Adipocyte (in vitro differentiated cells): Measurements from ENCODE around the gene AGBL4.
A peak's percentile ranks its signal among the peaks of the same experiment; 100 is the strongest.
"Not testable (repeated sequence)": the region's sequence is repeated elsewhere in the genome, so short reads cannot be mapped to it uniquely, and the experiment has no call there.

Source experiments
- DNase-seq: peaks from one replicate; pipeline ENCODE4 v3.0.0-alpha.2; 2015; ENCODE audit warnings: low read depth
- H3K27me3 ChIP-seq: replicated peaks from 2 replicates; pipeline ENCODE4 v1.7.0; 2013; ENCODE audit warnings: mild to moderate bottlenecking, low read length, moderate library complexity; ENCODE audit not compliant: control insufficient read depth, insufficient read depth
- H3K36me3 ChIP-seq: 2 replicates; pipeline ENCODE4 v1.7.0; 2013; ENCODE audit warnings: low read length, mild to moderate bottlenecking, moderate library complexity; ENCODE audit not compliant: control insufficient read depth, insufficient read depth, severe bottlenecking
- H3K4me1 ChIP-seq: 2 replicates; pipeline ENCODE4 v1.7.0; 2013; ENCODE audit warnings: mild to moderate bottlenecking, low read length, moderate library complexity; ENCODE audit not compliant: control insufficient read depth, insufficient read depth
- H3K4me3 ChIP-seq: 2 replicates; pipeline ENCODE4 v1.7.0; 2013; ENCODE audit warnings: mild to moderate bottlenecking, low read length, moderate library complexity
- H3K9ac ChIP-seq: 2 replicates; pipeline ENCODE4 v1.7.0; 2013; ENCODE audit warnings: mild to moderate bottlenecking, low read length, moderate library complexity
- H3K9me3 ChIP-seq: 2 replicates; pipeline ENCODE4 v1.7.0; 2013; ENCODE audit warnings: mild to moderate bottlenecking, low read length, moderate library complexity; ENCODE audit not compliant: control insufficient read depth

Gene AGBL4

GRCh38 chr1:48527051-48527450 lies 1496.7 kb downstream of the AGBL4 start:
- Histone ChIP-seq H3K4me1 (peaks cover 24% of the 10 kb centered on the region), H3K36me3 (no peaks in the 10 kb centered on the region), H3K9me3 (no peaks in the 10 kb centered on the region), H3K27me3 (peaks cover 29% of the 10 kb centered on the region), H3K4me3 (no peak overlapping the region), H3K9ac (no peak overlapping the region)
- no peak for DNase-seq

GRCh38 chr1:48526008-48526710 lies 1497.6 kb downstream of the AGBL4 start:
- Histone ChIP-seq H3K4me1 (peaks cover 24% of the 10 kb centered on the region), H3K4me3 (peak overlapping the region; percentile 20), H3K27me3 (peaks cover 29% of the 10 kb centered on the region), H3K36me3 (no peaks in the 10 kb centered on the region), H3K9me3 (no peaks in the 10 kb centered on the region), H3K9ac (peak overlapping the region; percentile 39)
- peak; percentile 69 for DNase-seq

GRCh38 chr1:48524892-48525467 lies 1498.8 kb downstream of the AGBL4 start:
- H3K36me3 ChIP-seq, result no peaks in the 10 kb centered on the region
- peaks cover 24% of the 10 kb centered on the region for H3K27me3 ChIP-seq
- H3K4me3 ChIP-seq, result peak overlapping the region; percentile 20
- H3K9me3 ChIP-seq, result no peaks in the 10 kb centered on the region
- no peak overlapping the region for H3K9ac ChIP-seq
- DNase-seq, result no peak
- H3K4me1 ChIP-seq, result peaks cover 24% of the 10 kb centered on the region

GRCh38 chr1:48523558-48523957 lies 1500.2 kb downstream of the AGBL4 start:
- Histone ChIP-seq H3K9ac (no peak overlapping the region), H3K4me3 (no peak overlapping the region), H3K9me3 (no peaks in the 10 kb centered on the region), H3K36me3 (no peaks in the 10 kb centered on the region), H3K27me3 (peaks cover 11% of the 10 kb centered on the region), H3K4me1 (peaks cover 24% of the 10 kb centered on the region)
- DNase-seq, result no peak

GRCh38 chr1:48519896-48520295 lies 1503.9 kb downstream of the AGBL4 start:
- H3K4me3 ChIP-seq, DNase-seq, H3K27me3 ChIP-seq, H3K9me3 ChIP-seq, H3K36me3 ChIP-seq, H3K9ac ChIP-seq, H3K4me1 ChIP-seq: not testable (repeated sequence)

- no peak for DNase-seq
- Histone ChIP-seq H3K27me3 (peaks cover 4% of the 10 kb centered on the region), H3K4me1 (no peaks in the 10 kb centered on the region), H3K9me3 (no peaks in the 10 kb centered on the region), H3K9ac (no peak overlapping the region), H3K4me3 (no peak overlapping the region), H3K36me3 (no peaks in the 10 kb centered on the region)
Observed at GRCh38 chr1:48506870-48507269, 1516.9 kb downstream of the AGBL4 start.

GRCh38 chr1:48500541-48501450 lies 1523.0 kb downstream of the AGBL4 start:
- no peaks in the 10 kb centered on the region for H3K9me3 ChIP-seq
- no peak for DNase-seq

GRCh38 chr1:48499211-48499735 lies 1524.5 kb downstream of the AGBL4 start:
- no peak for DNase-seq
- Histone ChIP-seq H3K36me3 (no peaks in the 10 kb centered on the region), H3K9me3 (no peaks in the 10 kb centered on the region), H3K9ac (no peak overlapping the region), H3K27me3 (no peaks in the 10 kb centered on the region), H3K4me3 (no peak overlapping the region), H3K4me1 (peaks cover 24% of the 10 kb centered on the region)

More at GRCh38 chr1:48500541-48501450, 1523.0 kb downstream of the AGBL4 start:
- Histone ChIP-seq H3K36me3 (no peaks in the 10 kb centered on the region), H3K4me1 (peaks cover 10% of the 10 kb centered on the region), H3K9ac (no peak overlapping the region), H3K27me3 (peaks cover 4% of the 10 kb centered on the region), H3K4me3 (no peak overlapping the region)

- Histone ChIP-seq H3K27me3 (no peaks in the 10 kb centered on the region), H3K9me3 (no peaks in the 10 kb centered on the region), H3K4me3 (no peak overlapping the region), H3K36me3 (no peaks in the 10 kb centered on the region), H3K9ac (peak overlapping the region; percentile 3), H3K4me1 (peaks cover 32% of the 10 kb centered on the region)
- DNase-seq, result peak; percentile 91
Observed at GRCh38 chr1:48498096-48498791, 1525.5 kb downstream of the AGBL4 start.

- Histone ChIP-seq H3K27me3 (no peaks in the 10 kb centered on the region), H3K9me3 (no peaks in the 10 kb centered on the region), H3K4me3 (no peak overlapping the region), H3K9ac (no peak overlapping the region), H3K4me1 (peaks cover 46% of the 10 kb centered on the region), H3K36me3 (no peaks in the 10 kb centered on the region)
- no peak for DNase-seq
Observed at GRCh38 chr1:48495911-48496310, 1527.8 kb downstream of the AGBL4 start.
